ENCODE measurements around the gene UNC45B.
"Not testable (repeated sequence)": the region's sequence is repeated elsewhere in the genome, so short reads cannot be mapped to it uniquely, and the experiment has no call there.

UNC45B gene

DNA sequence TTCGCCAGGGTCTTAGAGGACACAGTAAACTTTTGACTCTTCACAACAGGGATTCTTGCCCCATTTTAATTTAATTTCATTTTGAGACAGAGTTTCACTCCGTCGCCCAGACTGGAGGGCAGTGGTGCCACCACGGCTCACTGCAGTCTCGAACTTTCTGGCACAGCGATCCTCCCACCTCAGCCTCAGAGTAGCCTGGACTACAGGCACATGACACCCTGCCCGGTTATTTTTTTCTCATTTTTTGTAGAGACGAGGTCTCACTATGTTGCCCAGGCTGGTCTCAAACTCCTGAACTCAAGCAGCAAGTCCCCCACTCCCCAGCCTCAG, 5.2 kb upstream of the UNC45B start:
- DNase-seq (ENCODE audit: low spot score): no peak

GRCh38 chr17:35144840-35145239, 2.8 kb upstream of the UNC45B start:
- DNase-seq (ENCODE audit: low spot score): no peak

- DNase-seq (ENCODE audit: low spot score): no peak
These were observed 1.3 kb upstream of the UNC45B start for GRCh38 chr17:35146214-35146833.

DNA sequence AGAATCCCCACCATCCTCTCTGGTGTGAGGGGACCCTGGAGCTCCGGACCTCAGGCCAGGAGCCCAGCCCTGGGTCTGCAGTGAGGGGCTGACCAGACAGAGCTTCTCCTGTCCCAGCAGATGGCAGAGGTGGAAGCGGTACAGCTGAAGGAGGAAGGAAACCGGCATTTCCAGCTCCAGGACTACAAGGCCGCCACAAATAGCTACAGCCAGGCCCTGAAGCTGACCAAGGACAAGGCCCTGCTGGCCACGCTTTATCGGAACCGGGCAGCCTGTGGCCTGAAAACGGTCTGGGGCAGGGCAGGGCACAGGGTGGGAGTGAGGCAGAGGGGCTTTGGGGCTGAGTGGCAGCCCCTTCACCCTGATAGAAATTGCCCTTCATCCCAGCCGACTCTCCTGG, 527 bp downstream of the UNC45B start:
- no peak for DNase-seq (ENCODE audit: low spot score)

DNA sequence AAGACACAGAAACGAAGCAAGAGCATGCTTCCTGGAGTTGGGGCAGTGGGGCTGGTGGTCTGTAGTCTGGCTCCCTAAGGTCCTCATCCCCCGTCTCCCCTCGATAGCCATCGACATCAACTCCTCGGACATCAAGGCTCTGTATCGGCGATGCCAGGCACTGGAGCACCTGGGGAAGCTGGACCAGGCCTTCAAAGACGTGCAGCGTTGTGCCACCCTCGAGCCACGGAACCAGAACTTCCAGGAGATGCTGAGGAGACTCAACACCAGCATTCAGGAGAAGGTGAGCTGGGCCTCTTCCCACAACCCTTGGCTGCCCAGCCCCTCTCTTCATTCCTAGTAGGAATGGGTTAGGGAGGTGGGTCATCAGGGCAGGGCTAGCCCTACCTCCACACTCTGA, 2.3 kb downstream of the UNC45B start:
- DNase-seq (ENCODE audit: low spot score): no peak

GRCh38 chr17:35151080-35151479, 3.5 kb downstream of the UNC45B start:
- not testable (repeated sequence) for DNase-seq (ENCODE audit: low spot score)

DNA sequence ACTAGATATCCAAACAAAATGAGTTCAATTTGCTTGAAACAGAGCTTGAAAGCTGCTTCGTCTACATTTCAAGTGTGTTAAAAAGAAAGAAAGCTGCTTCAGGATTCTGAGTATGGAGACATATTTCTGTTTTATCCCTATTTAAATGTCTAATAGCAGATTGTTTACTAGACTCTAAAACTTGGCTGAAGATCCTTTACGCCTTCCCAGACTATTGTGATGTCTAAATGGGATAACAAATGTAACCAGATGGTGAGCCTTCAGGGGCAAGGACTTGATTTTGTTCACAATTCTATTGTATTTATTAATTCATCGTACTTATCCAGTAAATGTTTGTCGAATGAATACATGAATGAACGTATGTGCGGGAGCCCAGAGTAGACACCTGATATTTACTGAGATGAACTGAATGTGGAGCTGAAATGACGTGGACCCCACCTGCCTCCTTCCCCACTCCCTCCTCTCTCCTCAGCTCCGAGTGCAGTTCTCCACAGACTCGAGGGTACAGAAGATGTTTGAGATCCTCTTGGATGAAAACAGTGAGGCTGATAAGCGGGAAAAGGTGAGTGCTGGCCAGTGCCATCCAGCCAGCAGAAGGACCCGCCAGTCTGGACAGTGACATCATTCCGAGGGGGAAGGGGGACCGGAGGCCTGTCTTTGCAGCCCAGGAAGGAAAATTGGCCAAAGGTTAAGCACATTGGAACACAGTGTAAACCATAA, 5.0 kb downstream of the UNC45B start:
- DNase-seq (ENCODE audit: low spot score): no peak

- DNase-seq (ENCODE audit: low spot score): no peak
These were observed 6.9 kb downstream of the UNC45B start for GRCh38 chr17:35154196-35155165.

DNA sequence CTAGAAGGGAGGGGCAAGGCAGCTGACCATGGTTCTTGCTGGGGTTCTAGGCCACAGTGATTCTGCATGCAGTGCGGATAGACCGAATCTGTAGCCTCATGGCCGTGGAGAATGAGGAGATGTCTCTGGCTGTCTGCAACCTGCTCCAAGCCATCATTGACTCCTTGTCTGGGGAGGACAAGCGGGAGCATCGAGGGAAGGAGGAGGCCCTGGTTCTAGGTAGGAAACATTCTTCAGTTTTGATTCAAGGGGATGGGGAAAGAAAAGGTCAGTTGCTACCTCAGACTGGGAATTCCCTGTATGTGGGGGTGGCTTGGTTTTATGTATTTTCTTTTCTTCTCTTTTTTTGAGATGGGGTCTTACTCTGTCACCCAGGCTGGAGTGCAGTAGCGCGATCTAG, 7.6 kb downstream of the UNC45B start:
- DNase-seq (ENCODE audit: low spot score): no peak

GRCh38 chr17:35159940-35160339, 12.3 kb downstream of the UNC45B start:
- no peak for DNase-seq (ENCODE audit: low spot score)

DNA sequence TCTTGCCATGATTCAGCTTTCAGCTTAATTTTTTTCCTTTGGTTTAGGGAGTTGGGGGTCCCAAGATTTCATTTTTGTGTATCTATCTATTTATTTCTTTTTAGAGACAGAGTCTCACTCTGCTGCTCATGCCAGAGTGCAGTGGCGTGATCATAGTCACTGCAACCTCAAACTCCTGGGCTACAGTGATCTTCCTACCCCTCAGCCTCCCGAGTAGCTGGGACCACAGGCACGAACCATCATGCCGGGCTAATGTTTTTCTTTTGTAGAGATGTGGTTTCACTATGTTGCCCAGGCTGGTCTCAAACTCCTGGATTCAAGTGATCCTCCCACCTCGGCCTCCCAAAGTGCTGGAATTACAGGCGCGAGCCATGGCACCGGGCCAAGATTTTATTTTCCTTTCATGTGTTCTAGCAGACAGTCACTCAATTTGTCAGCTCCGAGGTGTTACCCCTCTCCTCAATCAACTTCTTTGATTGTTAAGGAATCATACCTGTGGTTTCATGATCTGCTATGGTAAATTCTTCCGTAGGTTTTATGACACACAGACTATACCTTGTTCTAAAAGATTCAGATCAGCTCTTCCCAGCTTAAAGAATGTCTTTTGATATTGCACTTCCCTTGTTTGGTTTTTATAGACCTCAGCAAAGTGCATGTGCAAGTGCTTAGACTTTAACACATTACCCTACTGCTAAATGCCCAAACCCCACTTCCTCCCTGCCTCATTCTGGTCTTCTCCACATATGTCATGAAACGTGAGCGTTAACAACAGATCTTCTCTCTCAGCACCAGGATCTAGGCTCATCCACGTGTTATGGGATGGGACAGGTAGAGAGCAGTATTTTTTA, 13.0 kb downstream of the UNC45B start:
- no peak for DNase-seq (ENCODE audit: low spot score)

GRCh38 chr17:35161281-35161761, 13.7 kb downstream of the UNC45B start:
- DNase-seq (ENCODE audit: low spot score): no peak

GRCh38 chr17:35162755-35163154, 15.1 kb downstream of the UNC45B start:
- DNase-seq (ENCODE audit: low spot score): no peak

DNA sequence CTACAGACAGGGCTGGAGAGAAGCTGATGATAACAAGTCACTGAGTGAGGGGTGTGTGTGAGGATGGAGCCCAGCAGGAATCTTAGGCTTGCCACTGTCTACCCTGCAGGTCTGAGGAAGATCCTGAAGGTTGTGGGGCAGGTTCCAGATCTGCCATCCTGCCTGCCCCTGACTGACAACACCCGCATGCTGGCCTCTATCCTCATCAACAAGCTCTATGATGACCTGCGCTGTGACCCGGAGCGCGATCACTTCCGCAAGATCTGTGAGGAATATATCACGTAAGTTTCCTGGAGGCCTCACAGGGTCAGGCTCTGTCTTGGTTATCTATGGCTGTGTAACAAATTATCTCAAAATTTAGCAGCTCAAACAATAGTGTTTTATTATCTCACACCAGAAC, 16.3 kb downstream of the UNC45B start:
- DNase-seq (ENCODE audit: low spot score): no peak

DNA sequence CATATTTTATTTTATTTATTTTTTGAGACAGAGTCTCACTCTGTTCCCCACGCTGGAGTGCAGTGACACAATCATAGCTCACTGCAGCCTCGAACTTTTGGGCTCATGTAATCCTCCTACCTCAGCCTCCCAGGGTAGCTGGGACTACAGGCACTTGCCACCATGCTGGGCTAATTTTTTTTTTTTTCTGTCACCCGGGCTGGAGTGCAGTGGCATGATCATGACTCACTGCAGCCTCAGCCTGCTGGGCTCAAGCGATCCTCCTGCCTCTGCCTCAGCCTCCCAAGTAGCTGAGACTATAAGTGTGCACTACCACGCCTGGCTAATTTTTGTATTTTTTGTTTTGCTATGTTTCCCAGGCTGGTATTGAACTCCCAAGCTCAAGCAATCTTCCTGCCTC, 17.1 kb downstream of the UNC45B start:
- no peak for DNase-seq (ENCODE audit: low spot score)

DNA sequence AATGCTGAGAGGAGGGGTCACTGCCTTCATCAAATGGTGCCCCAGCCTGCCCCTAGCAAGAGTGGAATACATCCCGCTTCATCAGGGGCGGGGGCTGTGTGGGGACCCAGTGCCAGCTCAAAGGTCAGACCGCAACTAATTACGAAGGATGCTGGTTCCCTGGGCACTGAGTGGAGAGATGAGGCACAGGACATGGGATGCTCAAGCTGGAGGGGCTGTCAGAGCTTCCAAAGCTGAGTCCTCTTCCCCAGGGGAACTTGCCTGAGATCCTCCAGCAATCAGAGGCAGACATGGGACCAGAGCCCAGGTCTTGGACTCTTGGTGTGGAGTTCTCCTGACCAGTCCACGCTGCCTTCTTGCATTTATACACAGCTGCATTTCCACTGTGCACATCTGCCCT, 18.9 kb downstream of the UNC45B start:
- no peak for DNase-seq (ENCODE audit: low spot score)

DNA sequence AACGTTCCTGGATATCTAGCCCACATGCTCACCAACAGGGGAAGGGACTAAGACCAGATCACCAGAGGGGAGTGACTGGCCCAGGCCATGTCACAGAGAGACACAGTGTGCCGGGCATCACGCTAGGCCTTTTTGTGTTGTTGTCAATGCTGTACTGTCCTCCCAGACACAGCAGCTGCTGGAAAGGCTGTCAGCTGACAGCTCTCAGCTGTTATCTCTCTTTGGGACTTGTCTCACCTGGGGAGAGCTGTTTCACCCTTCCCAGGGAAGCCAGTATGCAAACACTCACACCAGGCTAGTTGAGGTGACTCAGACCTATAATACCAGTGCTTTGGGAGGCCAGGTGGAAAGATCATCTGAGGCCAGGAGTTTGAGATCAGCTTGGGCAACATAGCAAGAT, 19.4 kb downstream of the UNC45B start:
- no peak for DNase-seq (ENCODE audit: low spot score)

GRCh38 chr17:35167666-35168065, 20.0 kb downstream of the UNC45B start:
- no peak for DNase-seq (ENCODE audit: low spot score)

DNA sequence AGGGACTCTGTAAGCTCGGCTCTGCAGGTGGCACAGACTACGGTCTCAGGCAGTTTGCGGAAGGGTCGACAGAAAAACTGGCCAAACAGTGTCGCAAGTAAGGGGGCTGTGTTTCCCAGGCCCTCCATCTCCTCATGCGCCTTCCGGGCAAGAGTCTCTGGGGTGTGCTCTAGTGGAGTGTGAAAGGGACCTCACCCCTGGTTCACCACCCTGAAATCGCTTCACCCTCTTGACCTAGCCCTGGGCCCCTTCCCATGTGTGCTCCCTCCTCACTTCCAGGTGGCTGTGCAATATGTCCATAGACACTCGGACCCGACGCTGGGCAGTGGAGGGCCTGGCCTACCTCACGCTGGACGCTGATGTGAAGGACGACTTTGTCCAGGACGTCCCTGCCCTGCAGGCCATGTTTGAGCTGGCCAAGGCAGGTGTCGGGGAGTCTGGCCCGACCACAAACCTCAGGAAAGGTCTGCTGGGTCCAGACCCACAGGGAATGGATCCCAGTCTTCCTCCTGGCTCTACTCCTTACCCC, 22.3 kb downstream of the UNC45B start:
- DNase-seq (ENCODE audit: low spot score): no peak

- no peak for DNase-seq (ENCODE audit: low spot score)
These were observed 23.6 kb downstream of the UNC45B start for GRCh38 chr17:35170968-35171771.

DNA sequence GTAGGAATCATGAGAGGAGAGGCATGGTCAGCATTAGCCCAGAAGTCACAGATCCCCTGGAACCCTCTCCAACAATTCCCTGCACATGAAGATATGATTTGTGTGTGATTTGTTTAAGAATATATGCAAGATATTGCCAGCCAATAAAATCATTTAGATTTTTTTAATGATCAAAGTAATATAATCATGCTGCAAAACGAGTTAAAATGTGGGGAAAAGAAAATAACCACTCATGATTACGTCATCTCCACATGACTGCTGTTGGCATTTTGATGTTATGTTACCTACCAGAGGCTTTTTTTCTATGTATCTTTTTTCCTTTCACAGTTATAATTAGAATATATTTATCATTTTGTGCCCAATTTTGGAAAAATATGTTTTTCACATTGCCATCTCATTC, 24.2 kb downstream of the UNC45B start:
- no peak for DNase-seq (ENCODE audit: low spot score)
